Smooth muscle cell (in vitro differentiated cells): ENCODE results near the gene FAHD2B. TPM values are rescaled to one million over a fixed set of nuclear protein-coding genes. Genes with fewer than 3 reads are reported as not detected.
"Not testable (repeated sequence)": the region's sequence is repeated elsewhere in the genome, so short reads cannot be mapped to it uniquely, and the experiment has no call there.

Experiments
- DNase-seq: peaks from one replicate; lab custom pipeline; 2025; ENCODE audit not compliant: unreplicated experiment; lab: John Stamatoyannopoulos, UW
- H2AFZ ChIP-seq: fragments of 200-600 bp; sonication (generic); 2 replicates; pipeline ENCODE4 v1.6.0; 2016; ENCODE audit warnings: antibody characterized with exemption, low read depth, mild to moderate bottlenecking
- H3F3A ChIP-seq: fragments of 200-600 bp; sonication (generic); 2 replicates; pipeline ENCODE4 v1.6.0; 2017; ENCODE audit warnings: antibody characterized with exemption, low read depth
- H3K27ac ChIP-seq: fragments of 200-600 bp; sonication (generic); 2 replicates; pipeline ENCODE4 v1.5.1; 2016; ENCODE audit warnings: low read depth, mild to moderate bottlenecking
- H3K27me3 ChIP-seq: fragments of 200-600 bp; sonication (generic); 2 replicates; pipeline ENCODE4 v1.6.1; 2016; ENCODE audit warnings: low read depth, mild to moderate bottlenecking
- H3K36me3 ChIP-seq: fragments of 200-600 bp; sonication (generic); 2 replicates; pipeline ENCODE4 v1.5.1; 2016; ENCODE audit warnings: low read depth
- H3K4me1 ChIP-seq: fragments of 200-600 bp; sonication (generic); 2 replicates; pipeline ENCODE4 v1.5.1; 2016; ENCODE audit warnings: low read depth
- H3K4me2 ChIP-seq: fragments of 200-600 bp; sonication (generic); 2 replicates; pipeline ENCODE4 v1.6.0; 2016; ENCODE audit warnings: mild to moderate bottlenecking
- H3K4me3 ChIP-seq: fragments of 200-600 bp; sonication (generic); 2 replicates; pipeline ENCODE4 v1.5.1; 2016; ENCODE audit warnings: mild to moderate bottlenecking
- H3K79me2 ChIP-seq: fragments of 200-600 bp; sonication (generic); 2 replicates; pipeline ENCODE4 v1.6.0; 2016; ENCODE audit warnings: low read depth, mild to moderate bottlenecking
- H3K9ac ChIP-seq: fragments of 200-600 bp; sonication (generic); 2 replicates; pipeline ENCODE4 v1.6.0; 2016; ENCODE audit warnings: low read depth
- H3K9me3 ChIP-seq: fragments of 200-600 bp; sonication (generic); replicated peaks from 2 replicates; pipeline ENCODE4 v1.5.1; 2016; ENCODE audit warnings: low read depth
- H4K20me1 ChIP-seq: fragments of 200-600 bp; sonication (generic); 2 replicates; pipeline ENCODE4 v1.6.0; 2016; ENCODE audit warnings: low read depth
- CTCF ChIP-seq: fragments of 200-600 bp; sonication (generic); IDR thresholded peaks from 2 replicates; pipeline ENCODE4 v1.5.1; 2017; ENCODE audit warnings: borderline replicate concordance, mild to moderate bottlenecking, antibody characterized with exemption; ENCODE audit not compliant: insufficient read depth, poor library complexity, severe bottlenecking
- WGBS: methylation state at CpG from one replicate; pipeline ENCODE4 v1.1.7; 2016; ENCODE audit warnings: low lambda C conversion rate; 5-methylcytosine and 5-hydroxymethylcytosine counted together
- polyA plus RNA-seq: library from polyadenylated mRNA; unstranded; fragments of >200 nt; fragmentation: Nextera tagmentation; extraction: Ambion mirVana; gene quantifications from 2 replicates; pipeline ENCODE4 v1.2.1, GENCODE V29; 2016
- total RNA-seq: library from RNA; depleted of rRNA; stranded (reverse); fragments of >200 nt; gene quantifications from 2 replicates; pipeline ENCODE4 v1.2.3, GENCODE V29; 2014

FAHD2B gene
- total and polyA plus RNA-seq, 2 experiments from 2014 or later: 16.0 to 31.2 TPM

GRCh38 chr2:97112320-97113049 lies 17.8 kb upstream of the FAHD2B start:
- not testable (repeated sequence) for H3K36me3 ChIP-seq, H3K4me1 ChIP-seq, H4K20me1 ChIP-seq, DNase-seq, H3K79me2 ChIP-seq, H3K27me3 ChIP-seq, H3K9me3 ChIP-seq, H3F3A ChIP-seq
- Histone ChIP-seq H3K4me2 (peak overlapping the region; percentile 94), H2AFZ (peak overlapping the region; percentile 95), H3K9ac (peak overlapping the region; percentile 63), H3K4me3 (peak overlapping the region; percentile 67), H3K27ac (peak overlapping the region; percentile 57)
- TF ChIP-seq CTCF: peak; percentile 80
- under 1% methylated on average over 32 of the region's 44 CpGs for WGBS

- H3K9me3 ChIP-seq, H3K9ac ChIP-seq, H3K4me3 ChIP-seq, H4K20me1 ChIP-seq, H3K4me2 ChIP-seq, H3K79me2 ChIP-seq, H3F3A ChIP-seq, H3K27me3 ChIP-seq, H2AFZ ChIP-seq, H3K4me1 ChIP-seq, H3K36me3 ChIP-seq, DNase-seq, H3K27ac ChIP-seq: not testable (repeated sequence)
- 94% methylated on average over 9 of the region's 9 CpGs for whole genome bisulfite sequencing
Observed at GRCh38 chr2:97111246-97111645, 16.6 kb upstream of the FAHD2B start.

- H4K20me1 ChIP-seq, DNase-seq, H3K9ac ChIP-seq, H3K4me2 ChIP-seq, H3K79me2 ChIP-seq, H3K4me3 ChIP-seq, H3K4me1 ChIP-seq, H3K36me3 ChIP-seq, H3K27ac ChIP-seq, H2AFZ ChIP-seq, H3F3A ChIP-seq, H3K27me3 ChIP-seq, H3K9me3 ChIP-seq: not testable (repeated sequence)
- WGBS: 97% methylated on average over 2 of the region's 2 CpGs
Observed at GRCh38 chr2:97106878-97107277, 12.2 kb upstream of the FAHD2B start.

- H3F3A ChIP-seq, DNase-seq, H3K4me2 ChIP-seq, H3K9ac ChIP-seq, H2AFZ ChIP-seq, H3K4me3 ChIP-seq, H3K4me1 ChIP-seq, H3K36me3 ChIP-seq, H3K27ac ChIP-seq, H3K27me3 ChIP-seq, H4K20me1 ChIP-seq, H3K79me2 ChIP-seq, H3K9me3 ChIP-seq: not testable (repeated sequence)
- WGBS: 84% methylated on average over 3 of the region's 3 CpGs
Observed at GRCh38 chr2:97098786-97099372, 4.2 kb upstream of the FAHD2B start.

GRCh38 chr2:97095661-97096060 lies 979 bp upstream of the FAHD2B start:
- Histone ChIP-seq H3F3A (no peaks in the 10 kb centered on the region), H3K79me2 (no peaks in the 10 kb centered on the region), H3K9me3 (no peaks in the 10 kb centered on the region), H3K27ac (no peak overlapping the region), H3K4me1 (no peaks in the 10 kb centered on the region), H2AFZ (peak overlapping the region; percentile 15), H4K20me1 (no peaks in the 10 kb centered on the region), H3K4me2 (peak overlapping the region; percentile 71), H3K9ac (no peak overlapping the region), H3K4me3 (peak overlapping the region; percentile 45), H3K36me3 (no peaks in the 10 kb centered on the region), H3K27me3 (no peaks in the 10 kb centered on the region)
- no peak for DNase-seq
- 81% methylated on average over 12 of the region's 12 CpGs for WGBS
- TF ChIP-seq CTCF: no peak

GRCh38 chr2:97093983-97094771 lies 505 bp downstream of the FAHD2B start:
- not testable (repeated sequence) for H3K27ac ChIP-seq, H3K4me1 ChIP-seq, H3K27me3 ChIP-seq, H3K9me3 ChIP-seq, H3K36me3 ChIP-seq, DNase-seq, H3K9ac ChIP-seq, H3K79me2 ChIP-seq, H4K20me1 ChIP-seq, H2AFZ ChIP-seq, H3F3A ChIP-seq
- H3K4me2 ChIP-seq: peak overlapping the region; percentile 39
- peak overlapping the region; percentile 45 for H3K4me3 ChIP-seq
- 65% methylated on average over 5 of the region's 33 CpGs for WGBS
